ENCODE results near the gene MND1. TPM values are rescaled to one million over a fixed set of nuclear protein-coding genes. Genes with fewer than 3 reads are reported as not detected.

Gene MND1
- total RNA-seq, 6 experiments from 2014 or later: 4.1 to 9.2 (median 7.3) TPM

DNA sequence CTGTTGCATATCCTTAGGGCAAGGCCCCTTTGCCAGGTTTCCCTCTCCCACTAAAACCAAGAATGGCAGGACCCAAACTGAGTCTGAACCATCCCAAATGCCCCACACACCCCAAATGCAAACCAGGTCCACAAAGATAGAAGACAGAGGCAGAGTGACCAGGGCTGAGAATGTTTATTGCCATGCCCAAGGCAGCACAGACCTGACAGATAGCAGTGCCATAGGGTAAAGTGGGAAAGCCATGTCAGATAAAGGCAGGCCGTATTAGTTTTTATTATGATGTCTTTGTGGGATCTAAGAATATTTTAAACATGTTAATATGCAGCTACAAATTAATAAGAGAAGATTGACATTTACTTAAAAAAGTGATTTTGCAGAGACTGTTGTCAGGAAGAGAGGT lies 29.6 kb upstream of the MND1 start:
- no peaks in the 10 kb centered on the region for H3K9me3 Mint-ChIP-seq
- H3K36me3 Mint-ChIP-seq (ENCODE audit: low read depth): peaks cover 4% of the 10 kb centered on the region; the same call in 1 of the 2 replicates
- H3K27me3 Mint-ChIP-seq (ENCODE audit: insufficient read depth): no peaks in the 10 kb centered on the region
- H3K27ac Mint-ChIP-seq: no peak overlapping the region
- no peak for DNase-seq
- TF ChIP-seq, protein P1, sequence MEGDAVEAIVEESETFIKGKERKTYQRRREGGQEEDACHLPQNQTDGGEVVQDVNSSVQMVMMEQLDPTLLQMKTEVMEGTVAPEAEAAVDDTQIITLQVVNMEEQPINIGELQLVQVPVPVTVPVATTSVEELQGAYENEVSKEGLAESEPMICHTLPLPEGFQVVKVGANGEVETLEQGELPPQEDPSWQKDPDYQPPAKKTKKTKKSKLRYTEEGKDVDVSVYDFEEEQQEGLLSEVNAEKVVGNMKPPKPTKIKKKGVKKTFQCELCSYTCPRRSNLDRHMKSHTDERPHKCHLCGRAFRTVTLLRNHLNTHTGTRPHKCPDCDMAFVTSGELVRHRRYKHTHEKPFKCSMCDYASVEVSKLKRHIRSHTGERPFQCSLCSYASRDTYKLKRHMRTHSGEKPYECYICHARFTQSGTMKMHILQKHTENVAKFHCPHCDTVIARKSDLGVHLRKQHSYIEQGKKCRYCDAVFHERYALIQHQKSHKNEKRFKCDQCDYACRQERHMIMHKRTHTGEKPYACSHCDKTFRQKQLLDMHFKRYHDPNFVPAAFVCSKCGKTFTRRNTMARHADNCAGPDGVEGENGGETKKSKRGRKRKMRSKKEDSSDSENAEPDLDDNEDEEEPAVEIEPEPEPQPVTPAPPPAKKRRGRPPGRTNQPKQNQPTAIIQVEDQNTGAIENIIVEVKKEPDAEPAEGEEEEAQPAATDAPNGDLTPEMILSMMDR (IDR thresholded peaks at IDR 0.05): no peak
- H3K4me3 Mint-ChIP-seq: no peak overlapping the region
- H3K4me1 Mint-ChIP-seq (ENCODE audit: low read depth): peaks cover 11% of the 10 kb centered on the region; the same call in 1 of the 2 replicates

DNA sequence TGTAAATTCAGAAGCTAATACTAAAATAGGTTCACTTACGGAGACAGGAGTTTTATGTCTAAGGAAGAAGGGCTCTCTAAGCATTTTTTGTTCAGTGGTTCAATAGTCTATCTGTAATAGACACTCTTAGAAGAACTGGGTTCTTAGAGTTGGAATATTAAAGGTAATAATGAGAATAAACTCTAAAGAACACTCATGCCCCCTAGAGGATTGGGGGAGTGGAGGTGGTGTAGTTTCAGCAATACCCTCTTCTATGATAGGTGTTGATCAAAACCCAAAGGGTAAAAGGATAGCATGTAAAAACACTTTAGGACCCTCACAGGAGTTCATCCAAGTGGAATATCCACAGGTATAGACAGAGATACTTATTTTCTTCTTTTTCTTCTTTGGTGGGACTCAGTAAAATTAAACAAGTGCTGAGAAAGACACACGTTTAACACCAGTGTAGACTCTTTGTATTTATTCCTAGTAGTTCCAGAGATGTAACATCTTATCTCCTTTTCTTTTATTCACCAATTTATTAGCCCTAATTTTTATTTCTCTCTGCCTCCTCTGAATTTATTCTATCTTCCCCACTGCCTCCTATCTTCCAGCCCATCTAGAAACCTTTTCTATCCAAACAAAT lies 25.7 kb upstream of the MND1 start:
- Mint-ChIP-seq H3K27me3 (ENCODE audit: insufficient read depth) (no peaks in the 10 kb centered on the region), H3K4me3 (no peak overlapping the region), H3K27ac (no peak overlapping the region), H3K9me3 (no peaks in the 10 kb centered on the region), H3K4me1 (ENCODE audit: low read depth) (peaks cover 11% of the 10 kb centered on the region; the same call in 1 of the 2 replicates), H3K36me3 (ENCODE audit: low read depth) (peaks cover 9% of the 10 kb centered on the region; the same call in 1 of the 2 replicates)
- TF ChIP-seq, protein P1 (IDR thresholded peaks at IDR 0.05): peak; percentile 87
- peak; percentile 37 for DNase-seq

DNA sequence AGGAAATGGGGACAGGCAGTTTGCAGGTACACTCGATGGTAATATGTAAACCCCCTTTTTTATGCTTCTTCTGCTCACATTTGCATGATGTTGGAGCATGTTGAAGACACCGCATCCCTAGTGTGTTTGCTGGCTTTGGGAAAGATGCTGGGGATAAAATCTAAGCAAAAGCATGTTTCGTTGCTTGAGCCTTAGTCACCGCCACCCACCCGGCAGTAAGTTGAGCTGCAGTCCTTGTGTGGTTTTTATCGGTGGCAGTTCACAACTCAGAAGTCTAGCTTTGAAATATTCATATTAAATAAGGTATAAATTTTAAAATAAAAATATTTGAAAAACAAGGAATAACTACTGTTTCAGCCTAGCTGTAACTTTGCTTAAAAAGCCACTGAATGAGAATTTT lies 21.7 kb upstream of the MND1 start:
- Mint-ChIP-seq H3K27me3 (ENCODE audit: insufficient read depth) (no peaks in the 10 kb centered on the region), H3K9me3 (no peaks in the 10 kb centered on the region), H3K4me3 (no peak overlapping the region), H3K4me1 (ENCODE audit: low read depth) (peaks cover 4% of the 10 kb centered on the region; the same call in 1 of the 2 replicates), H3K36me3 (ENCODE audit: low read depth) (peaks cover 5% of the 10 kb centered on the region; the same call in 1 of the 2 replicates), H3K27ac (no peak overlapping the region)
- DNase-seq: peak; percentile 18
- TF ChIP-seq, protein P1 (IDR thresholded peaks at IDR 0.05): no peak

DNA sequence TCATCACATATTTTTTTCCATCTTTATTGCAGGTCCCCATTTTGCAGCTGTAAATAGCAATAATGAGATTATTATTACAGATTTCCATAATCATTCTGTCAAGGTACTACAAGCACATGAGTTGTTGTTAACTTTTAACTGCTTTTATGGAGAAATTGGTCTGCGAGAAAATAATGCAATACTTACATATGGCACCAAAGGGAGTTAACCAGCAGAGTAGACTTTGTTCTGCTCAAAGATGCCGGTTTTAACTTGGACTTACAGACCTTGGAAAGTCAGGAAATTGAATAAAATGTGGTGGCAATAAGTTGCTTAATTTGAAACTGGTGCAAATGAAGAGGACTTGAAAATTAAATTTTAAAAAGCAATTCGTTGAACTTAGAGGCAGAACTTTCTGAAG lies 20.4 kb upstream of the MND1 start:
- H3K9me3 Mint-ChIP-seq: no peaks in the 10 kb centered on the region
- H3K27ac Mint-ChIP-seq: no peak overlapping the region
- H3K36me3 Mint-ChIP-seq (ENCODE audit: low read depth): peaks cover 5% of the 10 kb centered on the region
- H3K4me1 Mint-ChIP-seq (ENCODE audit: low read depth): peaks cover 4% of the 10 kb centered on the region; the same call in 1 of the 2 replicates
- no peaks in the 10 kb centered on the region for H3K27me3 Mint-ChIP-seq (ENCODE audit: insufficient read depth)
- no peak overlapping the region for H3K4me3 Mint-ChIP-seq
- TF ChIP-seq, protein P1 (IDR thresholded peaks at IDR 0.05): no peak
- no peak for DNase-seq

DNA sequence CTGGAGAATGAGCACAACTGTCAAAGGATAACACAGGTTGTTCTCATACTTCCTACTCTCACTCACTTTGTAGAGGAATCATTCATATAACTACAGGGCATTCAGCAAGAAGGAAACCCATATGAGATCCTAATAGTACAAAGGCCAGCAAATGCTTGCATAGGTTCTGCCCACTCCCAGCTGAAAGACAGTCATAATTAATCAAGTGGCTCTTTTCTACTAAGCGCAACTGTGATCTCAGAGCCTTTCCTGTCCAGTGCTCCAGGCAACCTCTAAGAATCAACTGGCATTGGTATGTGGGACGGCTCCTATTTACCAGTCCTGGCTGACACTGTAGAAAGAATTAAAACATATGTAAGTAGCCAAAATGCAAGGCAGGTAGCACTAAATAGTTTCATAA lies 18.9 kb upstream of the MND1 start:
- Mint-ChIP-seq H3K4me3 (no peak overlapping the region), H3K4me1 (ENCODE audit: low read depth) (peaks cover 4% of the 10 kb centered on the region; the same call in 1 of the 2 replicates), H3K36me3 (ENCODE audit: low read depth) (peaks cover 10% of the 10 kb centered on the region), H3K9me3 (no peaks in the 10 kb centered on the region), H3K27me3 (ENCODE audit: insufficient read depth) (no peaks in the 10 kb centered on the region), H3K27ac (no peak overlapping the region)
- TF ChIP-seq, protein P1 (IDR thresholded peaks at IDR 0.05): no peak
- no peak for DNase-seq

Data from HFFc6 (cell line).